Mesenchymal stem cell (in vitro differentiated cells and primary cell): ENCODE data around the gene CFP.
A peak's percentile ranks its signal among the peaks of the same experiment; 100 is the strongest.

Experiments used
- DNase-seq: peaks from one replicate; pipeline ENCODE4 v3.0.0-alpha.2; 2013
- H2AFZ ChIP-seq: one replicate; pipeline ENCODE4 v1.6.1; 2013; ENCODE audit warnings: low read depth, mild to moderate bottlenecking, control low read depth, inconsistent platforms, low read length, moderate library complexity
- H2AK5ac ChIP-seq: 2 replicates; pipeline ENCODE4 v1.6.1; 2013; ENCODE audit warnings: low read length, moderate library complexity, mild to moderate bottlenecking, inconsistent platforms; ENCODE audit not compliant: severe bottlenecking
- H2BK120ac ChIP-seq: one replicate; pipeline ENCODE4 v1.6.1; 2013; ENCODE audit warnings: low read depth, mild to moderate bottlenecking, inconsistent platforms, low read length, moderate library complexity
- H2BK12ac ChIP-seq, 2 experiments: one replicate each; pipeline ENCODE4 v1.6.1; 2013; ENCODE audit warnings: inconsistent platforms in 2 of 2, low read length in 2 of 2, mild to moderate bottlenecking in 2 of 2, moderate library complexity in 2 of 2, control low read depth in 1 of 2
- H2BK15ac ChIP-seq: one replicate; pipeline ENCODE4 v1.6.1; 2013; ENCODE audit warnings: mild to moderate bottlenecking, low read depth, inconsistent platforms; ENCODE audit not compliant: poor library complexity, severe bottlenecking
- H2BK5ac ChIP-seq: 2 replicates; pipeline ENCODE4 v1.6.1; 2013; ENCODE audit warnings: low read depth, mild to moderate bottlenecking, low read length, control low read depth, inconsistent platforms; ENCODE audit not compliant: poor library complexity, severe bottlenecking
- H3K14ac ChIP-seq, 2 experiments: one replicate each; pipeline ENCODE4 v1.6.1; 2013; ENCODE audit warnings: inconsistent platforms in 2 of 2, low read length in 2 of 2, control low read depth in 1 of 2, mild to moderate bottlenecking in 1 of 2, moderate library complexity in 1 of 2
- H3K18ac ChIP-seq, 2 experiments: one replicate each; pipeline ENCODE4 v1.6.1; 2013; ENCODE audit warnings: inconsistent platforms in 2 of 2, low read length in 2 of 2, control low read depth in 1 of 2, low read depth in 1 of 2, mild to moderate bottlenecking in 1 of 2
- H3K23ac ChIP-seq, 2 experiments: one replicate each; pipeline ENCODE4 v1.6.1; 2013; ENCODE audit warnings: inconsistent platforms in 2 of 2, low read length in 2 of 2, mild to moderate bottlenecking in 2 of 2, moderate library complexity in 2 of 2, control low read depth in 1 of 2
- H3K27ac ChIP-seq: 2 replicates; pipeline ENCODE4 v1.5.1; 2013; ENCODE audit warnings: mild to moderate bottlenecking, moderate library complexity, low read length, control low read depth, inconsistent platforms; ENCODE audit not compliant: poor library complexity, severe bottlenecking
- H3K27me3 ChIP-seq, 2 experiments: 2 replicates each; pipeline versions ENCODE4 v1.6.1 to v1.7.0; 2013; ENCODE audit warnings: low read length in 2 of 2, mild to moderate bottlenecking in 2 of 2, moderate library complexity in 2 of 2, control low read depth in 1 of 2, inconsistent platforms in 1 of 2; ENCODE audit not compliant: control insufficient read depth in 1 of 2, insufficient read depth in 1 of 2
- H3K36me3 ChIP-seq, 2 experiments: 2 replicates each; pipeline versions ENCODE4 v1.6.1 to v1.7.0; 2013; ENCODE audit warnings: low read length in 2 of 2, control low read depth in 1 of 2, inconsistent platforms in 1 of 2, low read depth in 1 of 2, mild to moderate bottlenecking in 1 of 2; ENCODE audit not compliant: insufficient read depth in 2 of 2, control insufficient read depth in 1 of 2
- H3K4ac ChIP-seq, 2 experiments: one replicate each; pipeline ENCODE4 v1.6.1; 2013; ENCODE audit warnings: inconsistent platforms in 2 of 2, low read length in 2 of 2, mild to moderate bottlenecking in 2 of 2, moderate library complexity in 2 of 2, control low read depth in 1 of 2, low read depth in 1 of 2
- H3K4me1 ChIP-seq: 2 replicates; pipeline ENCODE4 v1.6.1; 2013; ENCODE audit warnings: low read depth, low read length, control low read depth; ENCODE audit not compliant: control insufficient read depth, insufficient read depth
- H3K4me2 ChIP-seq: 2 replicates; pipeline ENCODE4 v1.6.1; 2013; ENCODE audit warnings: low read length, mild to moderate bottlenecking, inconsistent platforms; ENCODE audit not compliant: poor library complexity, severe bottlenecking
- H3K4me3 ChIP-seq, 2 experiments: 2 replicates each; pipeline versions ENCODE4 v1.5.1 to v1.7.0; 2013; ENCODE audit warnings: low read length in 2 of 2, mild to moderate bottlenecking in 2 of 2, control low read depth in 1 of 2, low read depth in 1 of 2; ENCODE audit not compliant: insufficient read depth in 1 of 2
- H3K79me1 ChIP-seq: replicated peaks from 2 replicates; pipeline ENCODE4 v1.6.1; 2013; ENCODE audit warnings: mild to moderate bottlenecking, control low read depth, low read length, inconsistent platforms; ENCODE audit not compliant: poor library complexity, severe bottlenecking
- H3K9ac ChIP-seq: 2 replicates; pipeline ENCODE4 v1.7.0; 2013; ENCODE audit warnings: mild to moderate bottlenecking, low read length, moderate library complexity
- H3K9me3 ChIP-seq: 2 replicates; pipeline ENCODE4 v1.7.0; 2013; ENCODE audit warnings: mild to moderate bottlenecking, low read length; ENCODE audit not compliant: control insufficient read depth
- H4K8ac ChIP-seq: one replicate; pipeline ENCODE4 v1.6.1; 2013; ENCODE audit warnings: inconsistent platforms, mild to moderate bottlenecking, low read length, moderate library complexity
- H4K91ac ChIP-seq: one replicate; pipeline ENCODE4 v1.6.1; 2013; ENCODE audit warnings: mild to moderate bottlenecking, low read length, inconsistent platforms
- WGBS: methylation state at CpG from one replicate; pipeline ENCODE4 v1.1.7; 2013; ENCODE audit warnings: mixed read lengths; 5-methylcytosine and 5-hydroxymethylcytosine counted together

The CFP gene

DNA sequence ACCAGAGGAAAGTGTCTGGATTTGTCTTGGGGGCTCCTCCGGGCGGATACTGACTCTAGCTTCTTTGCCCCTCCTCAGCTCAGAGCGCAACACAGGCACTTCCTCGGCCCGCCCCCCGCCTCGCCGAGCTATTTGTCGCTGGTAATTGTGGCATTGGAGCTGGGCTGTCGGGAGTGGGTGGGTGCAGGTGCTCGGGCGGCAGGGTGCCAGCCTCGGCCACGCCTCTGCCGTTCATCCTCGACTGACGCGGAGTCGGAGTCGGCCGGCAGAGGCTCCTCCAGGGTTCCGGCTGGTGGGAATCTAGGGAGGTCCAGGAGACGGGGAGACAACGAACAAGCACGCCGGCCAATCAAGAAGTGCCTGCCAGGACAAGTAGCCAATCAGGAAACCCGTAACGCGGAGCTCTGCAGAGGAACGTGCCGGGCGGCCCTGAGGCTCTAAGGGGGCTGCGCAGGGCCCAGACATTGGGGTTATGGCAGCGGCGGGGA lies 6.1 kb downstream of the CFP start:
- Histone ChIP-seq H2BK15ac (no peak overlapping the region), H4K91ac (no peak overlapping the region), H3K79me1 (no peaks in the 10 kb centered on the region), H3K4me1 (peaks cover 7% of the 10 kb centered on the region), H2BK5ac (no peak overlapping the region), H3K9me3 (peaks cover 4% of the 10 kb centered on the region), H2BK120ac (no peak overlapping the region), H2AFZ (no peak overlapping the region), H3K9ac (no peak overlapping the region), H3K4me2 (peak overlapping the region; percentile 73), H3K36me3 (no peaks in the 10 kb centered on the region), H2AK5ac (no peak overlapping the region), H2BK12ac (no peak overlapping the region), H3K4ac (no peak overlapping the region), H3K27ac (no peak overlapping the region), H3K23ac (no peak overlapping the region), H3K4me3 (peak overlapping the region; percentile 52 to 67), H3K18ac (no peak overlapping the region), H3K27me3 (peaks cover 15 to 42% of the 10 kb centered on the region in 2 experiments), H4K8ac (no peak overlapping the region), H3K14ac (no peak overlapping the region)
- DNase-seq: peak; percentile 77
- WGBS: 2% methylated on average over 28 of the region's 35 CpGs

DNA sequence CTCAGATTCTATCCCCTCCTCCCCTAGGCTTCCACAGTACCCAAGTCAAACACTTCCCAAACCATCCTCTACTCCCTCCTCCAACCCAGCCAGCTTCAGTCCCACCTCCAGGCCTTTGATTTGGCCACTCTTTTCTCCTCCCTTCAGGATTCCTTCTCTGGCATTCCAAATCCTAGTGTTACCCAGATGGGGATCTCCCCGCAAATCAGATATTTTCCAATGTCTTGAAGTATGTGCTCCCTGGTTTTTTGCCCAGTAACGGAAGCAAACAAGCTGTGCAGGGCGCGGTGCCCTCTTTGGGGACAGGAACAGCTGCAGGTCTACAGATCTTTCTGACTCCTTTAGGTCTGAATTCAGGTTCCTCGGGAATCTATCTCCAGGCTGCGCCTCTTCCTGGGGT lies 7.9 kb downstream of the CFP start:
- WGBS: 93% methylated on average over 6 of the region's 6 CpGs
- H2BK15ac ChIP-seq: no peak overlapping the region
- H2AK5ac ChIP-seq: no peak overlapping the region

DNA sequence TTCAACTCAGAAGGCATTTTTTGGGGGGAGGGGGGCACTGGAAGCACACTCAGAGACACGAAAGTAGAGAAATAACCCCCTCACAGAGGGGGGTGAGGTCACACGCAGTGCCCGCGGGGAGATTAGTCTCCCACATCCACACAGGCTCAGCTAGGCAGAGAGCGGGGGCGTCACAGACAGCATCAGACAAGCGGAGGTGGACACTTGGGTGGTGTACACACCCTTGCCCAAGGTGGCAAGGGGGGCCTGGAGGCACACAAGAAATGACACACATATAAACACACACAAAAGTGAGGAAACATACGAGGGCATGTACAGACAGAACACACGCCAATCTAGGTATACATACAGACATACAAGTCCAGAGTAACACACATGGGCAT lies 9.4 kb downstream of the CFP start:
- no peak overlapping the region for H2BK5ac ChIP-seq
- WGBS: 55% methylated on average over 7 of the region's 9 CpGs
- H3K27me3 ChIP-seq: peaks cover 26 to 64% of the 10 kb centered on the region in 2 experiments

More for the DNA sequence above, 7.9 kb downstream of the CFP start:
- Histone ChIP-seq H3K23ac (no peak overlapping the region), H2BK120ac (no peak overlapping the region), H3K4me2 (no peak overlapping the region), H3K9ac (no peak overlapping the region), H3K4ac (no peak overlapping the region), H3K9me3 (peaks cover 4% of the 10 kb centered on the region), H2BK12ac (no peak overlapping the region), H3K27me3 (peaks cover 26 to 55% of the 10 kb centered on the region in 2 experiments), H3K27ac (no peak overlapping the region), H4K8ac (no peak overlapping the region), H3K4me3 (no peak overlapping the region), H3K4me1 (peaks cover 7% of the 10 kb centered on the region), H4K91ac (no peak overlapping the region), H2BK5ac (no peak overlapping the region), H3K18ac (no peak overlapping the region), H3K79me1 (no peaks in the 10 kb centered on the region), H3K36me3 (no peaks in the 10 kb centered on the region), H2AFZ (no peak overlapping the region), H3K14ac (no peak overlapping the region)
- DNase-seq: no peak

DNA sequence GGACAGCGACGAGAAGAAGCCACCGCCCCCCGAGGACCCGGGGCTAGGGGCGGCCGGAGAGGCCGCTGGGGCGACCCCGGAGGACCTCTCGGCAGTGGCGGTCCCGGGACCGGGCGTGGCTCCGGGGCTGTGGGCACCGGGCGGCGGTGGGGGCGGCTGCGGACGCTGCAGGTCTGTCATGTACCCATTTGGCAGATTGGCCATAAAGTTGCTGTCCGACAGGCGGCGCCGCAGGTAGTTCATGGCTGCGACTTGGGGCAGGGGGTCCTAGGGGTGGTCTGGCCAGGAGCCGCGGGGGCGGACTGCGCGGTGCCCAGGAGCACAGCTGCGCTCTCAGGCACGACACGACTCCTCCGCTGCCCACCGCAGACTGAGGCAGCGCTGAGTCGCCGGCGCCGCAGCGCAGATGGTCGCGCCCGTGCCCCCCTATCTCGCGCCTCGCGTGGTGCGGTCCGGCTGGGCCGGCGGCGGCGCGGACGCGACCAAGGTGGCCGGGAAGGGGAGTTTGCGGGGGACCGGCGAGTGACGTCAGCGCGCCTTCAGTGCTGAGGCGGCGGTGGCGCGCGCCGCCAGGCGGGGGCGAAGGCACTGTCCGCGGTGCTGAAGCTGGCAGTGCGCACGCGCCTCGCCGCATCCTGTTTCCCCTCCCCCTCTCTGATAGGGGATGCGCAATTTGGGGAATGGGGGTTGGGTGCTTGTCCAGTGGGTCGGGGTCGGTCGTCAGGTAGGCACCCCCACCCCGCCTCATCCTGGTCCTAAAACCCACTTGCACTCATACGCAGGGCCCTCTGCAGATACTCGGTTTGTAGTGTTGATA lies 10.0 kb downstream of the CFP start, which contains the start of gene SYN1:
Gene SYN1 (minus strand): TSS at position 372 of the 817 bp plus-strand sequence. CDS start 129 bp downstream, at position 243.
- H3K14ac ChIP-seq: no peak within 1 kb of the TSS
- H3K18ac ChIP-seq: no peak within 1 kb of the TSS
- H3K79me1 ChIP-seq: no peaks in the 10 kb centered on the region
- H3K27ac ChIP-seq: no peak within 1 kb of the TSS
- no peak within 1 kb of the TSS for H3K23ac ChIP-seq
- peak within 1 kb of the TSS; percentile 77 for H3K4me2 ChIP-seq
- no peak within 1 kb of the TSS for H4K91ac ChIP-seq
- H2BK5ac ChIP-seq: no peak within 1 kb of the TSS
- H4K8ac ChIP-seq: no peak within 1 kb of the TSS
- no peak within 1 kb of the TSS for H3K9ac ChIP-seq
- no peak within 1 kb of the TSS for H2BK120ac ChIP-seq
- no peak within 1 kb of the TSS for H3K4ac ChIP-seq
- under 1% methylated on average over 38 of the region's 88 CpGs for WGBS
- no peaks in the 10 kb centered on the region for H3K36me3 ChIP-seq
- H3K4me1 ChIP-seq: peaks cover 7% of the 10 kb centered on the region
- peak within 1 kb of the TSS; percentile 46 to 62 for H3K4me3 ChIP-seq
- no peak within 1 kb of the TSS for H2AK5ac ChIP-seq
- H2AFZ ChIP-seq: peak within 1 kb of the TSS; percentile 53
- peak; percentile 71 for DNase-seq
- H2BK15ac ChIP-seq: no peak within 1 kb of the TSS
- H2BK12ac ChIP-seq: no peak within 1 kb of the TSS
- H3K9me3 ChIP-seq: peaks cover 4% of the 10 kb centered on the region
- peaks cover 26 to 62% of the 10 kb centered on the region in 2 experiments for H3K27me3 ChIP-seq

More for the DNA sequence above, 9.4 kb downstream of the CFP start:
- H3K9ac ChIP-seq: no peak overlapping the region
- no peak overlapping the region for H3K18ac ChIP-seq
- H3K36me3 ChIP-seq: no peaks in the 10 kb centered on the region
- no peak overlapping the region for H4K91ac ChIP-seq
- H4K8ac ChIP-seq: no peak overlapping the region
- no peak overlapping the region for H2BK15ac ChIP-seq
- no peak overlapping the region for H2BK12ac ChIP-seq
- H3K4me2 ChIP-seq: no peak overlapping the region
- no peaks in the 10 kb centered on the region for H3K79me1 ChIP-seq
- H2AK5ac ChIP-seq: no peak overlapping the region
- H3K4me1 ChIP-seq: peaks cover 7% of the 10 kb centered on the region
- H2BK120ac ChIP-seq: no peak overlapping the region
- H3K23ac ChIP-seq: no peak overlapping the region
- DNase-seq: no peak
- H3K9me3 ChIP-seq: peaks cover 4% of the 10 kb centered on the region
- H3K4me3 ChIP-seq: no peak overlapping the region
- H3K4ac ChIP-seq: no peak overlapping the region
- no peak overlapping the region for H2AFZ ChIP-seq
- H3K27ac ChIP-seq: no peak overlapping the region
- no peak overlapping the region for H3K14ac ChIP-seq
